DMS 273 (cell line): Measurements from ENCODE around the gene ADAMTS20.
"Not testable (repeated sequence)": the region's sequence is repeated elsewhere in the genome, so short reads cannot be mapped to it uniquely, and the experiment has no call there.

Experiments used
- DNase-seq: peaks from one replicate; lab custom pipeline; 2025; ENCODE audit not compliant: unreplicated experiment; lab: John Stamatoyannopoulos, UW

The ADAMTS20 gene

DNA sequence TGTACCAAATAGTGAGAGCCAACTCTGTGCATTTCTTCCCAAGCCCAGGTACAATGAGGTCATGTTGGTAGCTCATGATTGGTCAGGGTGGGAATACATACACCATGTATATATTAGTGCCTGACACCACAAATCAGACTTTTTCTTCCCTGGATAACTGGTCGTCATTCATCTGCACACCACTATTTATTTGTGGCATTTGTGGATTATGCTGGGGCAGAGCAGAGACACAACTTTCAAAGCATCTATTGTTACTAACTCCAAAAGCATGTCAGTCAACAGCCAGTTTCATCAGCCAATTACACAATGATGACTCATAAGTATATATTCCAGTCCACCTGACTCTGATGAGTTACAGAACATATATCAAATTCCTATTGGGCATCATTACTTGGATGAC is 181.7 kb downstream of the ADAMTS20 start:
- DNase-seq: peak; percentile 1

DNA sequence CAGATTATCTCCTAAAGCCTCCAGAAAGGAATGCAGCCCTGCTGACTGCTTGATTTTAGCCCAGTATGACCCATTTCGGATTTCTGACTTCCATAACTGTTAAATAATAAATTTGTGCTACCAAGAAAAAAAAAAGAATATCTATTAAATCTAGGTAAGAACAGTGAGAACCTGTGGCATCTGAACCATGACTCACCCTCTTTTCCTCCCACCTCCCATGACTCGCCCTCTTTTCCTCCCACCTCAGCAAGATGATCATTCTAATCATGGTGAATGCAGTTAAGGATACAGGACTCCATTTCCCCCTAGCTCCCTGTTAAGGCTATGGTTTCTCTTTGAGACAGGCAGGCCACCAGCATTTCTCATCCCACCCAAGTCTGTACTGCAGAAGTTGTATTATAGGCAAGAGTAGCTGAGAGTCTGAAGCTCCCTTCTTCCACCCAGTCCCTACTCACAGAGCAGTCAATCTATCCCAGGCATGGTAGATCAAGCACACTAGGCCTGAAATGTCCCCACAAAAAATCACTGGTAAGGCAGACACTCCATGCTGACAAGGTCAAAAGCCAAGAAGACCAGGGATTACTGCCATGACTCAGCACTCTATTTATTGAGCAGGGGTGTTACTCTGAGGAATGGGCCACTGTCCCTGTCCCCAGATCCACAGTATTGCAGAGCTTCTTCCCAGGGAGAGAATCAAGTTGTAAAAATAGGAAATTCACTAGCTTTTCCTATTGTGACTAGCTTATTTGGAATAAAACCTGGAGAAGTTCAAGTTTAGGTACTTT is 188.9 kb downstream of the ADAMTS20 start:
- no peak for DNase-seq

DNA sequence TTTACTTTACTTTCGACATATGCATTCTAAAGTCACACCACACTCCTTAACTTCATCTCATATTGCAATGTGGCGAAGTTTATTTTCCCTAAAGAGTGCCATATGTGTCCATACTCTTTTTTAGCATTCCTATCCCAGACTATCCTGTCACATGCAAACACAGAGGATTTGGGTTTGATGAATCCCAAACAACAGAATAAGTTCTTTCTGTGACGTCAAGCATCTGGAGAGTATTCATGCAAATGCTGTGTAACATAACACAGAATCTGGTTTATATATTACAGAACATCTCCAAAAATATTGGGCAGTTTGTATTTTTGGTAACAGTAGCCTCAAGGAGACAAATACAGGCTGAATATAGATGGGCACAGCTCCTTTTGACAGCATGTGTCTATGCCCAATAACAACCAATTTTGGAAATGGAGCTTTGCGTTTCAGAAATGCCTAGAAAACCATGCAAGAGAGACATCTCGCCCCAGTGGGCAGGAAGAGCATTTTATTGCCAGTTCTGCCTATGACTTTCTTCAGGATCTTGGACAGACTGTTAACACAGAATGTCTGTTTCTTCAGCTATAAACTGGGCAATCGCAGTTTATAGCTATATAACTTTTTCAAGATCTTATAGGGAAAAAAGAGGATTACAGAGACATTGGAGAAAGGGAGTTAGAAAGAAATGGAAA is 190.8 kb downstream of the ADAMTS20 start:
- no peak for DNase-seq

DNA sequence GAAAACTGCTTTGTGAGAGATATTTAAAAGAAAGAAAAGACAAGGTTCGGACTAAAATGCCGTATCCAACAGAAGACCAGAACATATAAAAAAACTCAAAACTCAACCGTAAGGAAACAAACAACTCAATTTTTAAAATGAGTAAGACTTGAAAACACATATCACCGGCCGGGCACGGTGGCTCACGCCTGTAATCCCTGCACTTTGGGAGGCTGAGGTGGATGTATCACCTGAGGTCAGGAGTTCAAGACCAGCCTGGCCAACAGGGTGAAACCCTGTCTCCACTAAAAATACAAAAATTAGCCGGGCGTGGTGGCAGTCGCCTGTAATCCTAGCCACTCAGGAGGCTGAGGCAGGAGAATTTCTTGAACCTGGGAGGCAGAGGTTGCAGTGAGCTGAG is 192.0 kb downstream of the ADAMTS20 start:
- DNase-seq: not testable (repeated sequence)

DNA sequence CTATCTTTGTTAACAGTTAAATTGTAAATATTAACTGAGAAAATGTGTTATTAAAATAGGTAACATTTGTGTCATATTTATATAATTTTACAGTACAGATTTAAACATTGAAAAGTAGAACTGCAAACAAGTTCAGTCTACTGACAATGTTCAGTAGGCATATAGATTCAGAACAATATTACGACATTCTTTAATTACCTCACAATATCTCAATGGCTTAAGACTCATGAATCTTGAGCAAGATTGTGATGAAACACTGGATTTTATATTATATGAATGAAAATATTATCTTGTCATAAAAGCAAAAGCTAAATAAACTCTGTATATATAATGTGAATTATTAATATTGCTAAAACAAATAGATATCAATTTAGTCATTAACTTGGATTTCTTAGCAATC is 194.9 kb downstream of the ADAMTS20 start:
- no peak for DNase-seq

DNA sequence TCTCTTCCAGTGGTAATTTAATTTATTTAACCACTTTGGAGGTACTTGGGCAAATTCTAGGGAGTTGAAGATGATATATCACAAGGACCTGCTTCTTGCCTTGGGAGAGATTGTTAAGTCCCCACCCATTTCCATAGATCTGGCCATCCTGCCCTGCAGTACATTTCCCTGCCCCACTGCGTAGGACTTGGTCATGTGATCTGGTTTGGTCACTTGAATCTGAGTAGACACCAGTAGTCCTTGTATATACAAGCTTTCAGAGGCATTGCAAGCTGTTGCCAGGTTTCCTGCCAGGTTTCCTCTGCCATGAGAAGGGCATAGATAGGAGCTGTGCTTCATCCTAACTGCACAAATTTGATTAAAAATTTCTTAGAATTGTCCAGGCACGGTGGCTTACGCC is 200.0 kb downstream of the ADAMTS20 start:
- peak; percentile 10 for DNase-seq

DNA sequence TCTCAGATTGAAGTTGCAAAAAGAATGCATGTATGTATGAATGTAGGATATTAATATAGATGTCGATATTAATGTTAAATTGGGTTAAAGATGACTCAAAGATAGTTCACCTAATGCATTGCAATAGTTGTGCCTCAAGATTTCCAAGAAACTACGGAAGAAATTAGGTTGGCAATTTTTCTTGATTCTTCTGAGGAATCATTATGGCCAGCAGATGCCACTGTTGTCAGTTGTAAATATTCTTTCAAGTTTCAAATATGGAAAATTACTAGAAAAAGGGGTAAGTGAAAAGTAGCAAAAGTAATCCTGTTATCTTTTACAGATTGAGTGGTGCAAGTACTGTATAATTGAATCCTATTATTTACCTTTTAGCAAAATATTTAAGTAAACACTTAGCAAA is 202.1 kb downstream of the ADAMTS20 start:
- DNase-seq: peak; percentile 3

DNA sequence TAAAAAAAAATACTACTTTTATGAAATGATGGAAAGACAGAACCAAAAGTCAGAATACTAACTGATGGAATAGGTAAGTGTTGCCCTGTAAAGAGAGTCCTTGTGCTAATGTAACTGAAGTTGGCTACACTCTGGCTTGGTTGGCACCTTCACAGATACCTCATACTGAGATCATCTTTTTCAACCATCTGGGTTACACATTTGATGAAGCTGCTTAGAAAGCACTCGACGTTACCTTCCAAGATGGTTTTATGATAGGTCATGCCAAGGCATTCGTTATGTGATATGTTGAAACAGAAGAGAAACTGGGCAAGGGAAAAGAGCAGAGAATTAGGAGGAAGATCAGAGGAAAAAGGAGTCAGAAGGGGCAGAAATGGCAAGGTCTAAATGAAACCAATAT is 203.8 kb downstream of the ADAMTS20 start:
- peak; percentile 8 for DNase-seq

DNA sequence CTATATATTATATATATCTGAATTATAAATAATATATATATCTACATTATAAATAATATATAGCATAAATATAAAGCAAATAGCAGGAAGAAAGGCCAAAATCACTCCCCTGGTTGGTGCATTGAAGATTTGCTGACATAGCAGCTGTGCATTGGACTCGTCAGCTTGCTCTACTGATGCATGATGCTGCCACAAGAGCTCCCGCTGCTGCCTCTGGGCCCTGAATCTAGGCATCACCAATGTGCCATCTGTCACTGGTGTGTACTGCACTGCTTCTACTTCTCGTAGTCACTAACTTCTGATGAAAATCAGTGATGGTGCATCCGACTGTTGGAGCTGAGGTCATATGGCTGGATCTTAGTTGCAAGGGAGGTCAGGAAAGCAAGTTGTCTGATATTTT is 205.0 kb downstream of the ADAMTS20 start:
- DNase-seq: peak; percentile 63

DNA sequence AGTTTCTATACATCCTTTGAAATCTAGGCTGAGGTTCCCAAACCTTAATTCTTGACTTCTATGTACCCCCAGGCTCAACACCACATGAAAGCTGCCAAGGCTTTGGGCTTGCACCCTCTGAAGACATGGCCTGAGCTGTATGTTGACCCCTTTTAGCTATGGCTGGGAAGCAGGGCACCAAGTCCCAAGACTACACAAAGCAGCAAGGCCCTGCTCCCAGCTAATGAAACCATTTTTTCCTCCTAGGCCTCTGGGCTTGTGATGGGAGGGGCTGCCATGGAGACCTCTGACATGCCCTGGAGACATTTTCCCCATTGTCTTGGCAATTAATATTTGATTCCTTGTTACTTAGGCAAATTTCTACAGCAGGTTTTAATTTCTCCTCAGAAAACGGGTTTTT is 207.0 kb downstream of the ADAMTS20 start:
- DNase-seq: no peak

DNA sequence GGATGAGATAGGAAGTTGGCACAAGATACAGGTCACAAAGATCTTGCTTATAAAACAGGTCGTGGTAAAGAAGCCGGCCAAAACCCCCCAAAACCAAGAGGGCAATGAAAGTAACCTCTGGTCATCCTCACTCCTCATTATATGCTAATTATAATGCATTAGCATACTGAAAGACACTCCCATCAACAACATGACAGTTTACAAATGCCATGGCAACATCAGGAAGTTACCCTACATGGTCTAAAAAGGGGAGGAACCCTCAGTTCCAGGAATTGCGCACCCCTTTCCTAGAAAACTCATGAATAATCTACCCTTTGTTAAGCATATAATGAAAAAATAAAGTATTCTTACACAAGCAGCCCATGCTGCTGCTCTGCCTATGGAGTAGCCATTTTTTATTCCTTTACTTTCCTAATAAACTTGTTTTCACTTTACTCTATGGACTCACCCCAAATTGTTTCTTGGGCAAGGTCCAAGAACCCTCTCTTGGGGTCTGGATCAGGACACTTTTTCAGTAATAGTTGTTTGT is 210.2 kb downstream of the ADAMTS20 start:
- DNase-seq: not testable (repeated sequence)

DNA sequence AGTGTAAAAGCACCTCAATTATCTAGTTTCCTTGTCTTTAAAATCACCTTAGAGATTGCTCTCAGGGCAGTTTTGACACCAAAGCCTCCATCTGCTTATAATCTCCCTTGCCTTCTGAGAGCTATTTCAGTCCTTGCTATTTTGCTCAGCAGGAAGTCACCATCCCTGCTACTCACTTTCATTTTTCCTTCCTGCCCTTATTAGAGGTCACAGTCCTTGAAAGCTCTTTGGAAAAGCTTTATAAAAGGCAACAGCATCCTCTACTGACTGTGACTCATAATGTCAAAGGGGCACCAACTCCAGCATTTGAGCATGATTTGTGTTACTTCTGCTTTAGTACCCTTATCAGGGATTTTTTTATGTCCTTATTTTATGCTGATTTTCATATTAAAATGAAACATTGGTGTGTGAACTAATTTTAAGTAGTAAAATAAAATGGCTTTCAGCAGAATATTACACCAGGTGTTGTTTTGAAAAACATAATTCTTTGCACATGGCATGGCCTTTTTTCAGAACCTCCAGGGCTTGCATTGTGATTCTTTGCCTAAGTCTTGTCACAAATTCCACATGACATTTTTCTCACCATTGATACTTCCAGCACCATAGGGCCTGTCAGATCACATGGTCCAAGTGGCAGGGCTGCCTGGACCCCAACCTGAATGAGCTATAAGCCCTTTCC is 213.0 kb downstream of the ADAMTS20 start:
- peak; percentile 78 for DNase-seq

DNA sequence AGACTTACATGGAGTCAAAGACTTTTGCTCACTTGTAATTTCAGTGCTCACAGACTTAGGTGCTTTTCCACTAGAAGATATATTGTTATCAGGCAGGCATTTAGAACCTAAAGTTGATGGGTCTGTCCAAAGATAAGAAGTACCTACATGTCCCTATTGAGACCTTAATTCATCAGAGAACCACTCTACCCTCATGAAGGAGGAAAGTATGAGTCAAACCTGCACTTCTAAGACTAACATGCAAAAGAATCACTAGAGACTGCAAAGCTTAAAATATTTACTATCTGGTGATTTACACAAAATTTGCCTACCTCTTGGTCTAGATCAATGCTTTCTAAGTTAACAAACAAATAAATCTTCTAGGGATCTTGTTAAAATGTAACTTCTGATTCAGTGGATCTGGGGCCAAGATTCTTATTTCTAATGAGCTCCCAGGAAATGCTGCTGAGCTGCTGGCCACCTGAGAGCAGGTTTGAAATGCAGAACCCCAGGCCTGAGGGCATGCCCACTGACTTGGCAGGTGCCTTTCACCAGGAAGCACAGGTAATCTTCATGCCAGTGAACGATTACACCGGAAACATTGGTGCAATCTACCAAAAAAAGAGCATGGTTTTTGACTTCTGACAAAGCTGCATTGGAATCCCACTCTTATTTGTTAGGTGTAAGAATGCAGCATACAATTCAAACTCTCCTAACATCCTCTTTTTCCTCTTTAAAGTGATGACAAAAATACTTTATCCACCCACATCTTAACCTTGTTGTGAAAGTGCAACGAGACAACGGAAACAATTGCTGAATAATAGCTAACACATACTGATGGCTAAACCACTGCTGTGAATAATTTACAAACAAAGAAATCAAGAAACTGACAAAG is 214.2 kb downstream of the ADAMTS20 start:
- DNase-seq: no peak

DNA sequence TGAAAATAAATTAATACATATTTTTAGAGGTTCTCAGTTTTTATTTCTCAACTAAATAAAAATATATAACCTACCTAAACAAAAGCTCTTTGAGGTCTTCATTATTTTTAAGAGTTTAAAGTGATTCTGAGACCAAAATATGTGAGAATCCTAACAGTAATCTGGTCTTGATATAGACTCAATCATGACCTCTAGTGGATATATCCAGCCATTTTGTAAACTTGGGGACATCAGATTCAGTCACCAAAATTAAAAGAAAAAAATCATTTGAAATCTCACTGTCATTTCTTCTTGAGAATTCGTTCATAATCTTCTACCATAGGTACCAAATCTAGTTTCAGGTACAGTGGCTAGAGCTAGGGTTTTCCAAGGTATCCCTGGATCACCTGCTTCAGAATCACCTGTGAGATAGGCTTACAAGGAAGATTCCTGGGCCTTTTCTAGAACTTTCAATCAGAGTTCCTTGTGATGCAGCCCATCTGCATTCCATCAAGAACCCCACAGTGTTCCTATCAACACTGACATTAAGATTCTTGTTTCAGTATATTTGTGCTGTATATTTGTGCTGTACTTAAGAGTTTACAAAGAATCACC is 214.9 kb downstream of the ADAMTS20 start:
- DNase-seq: peak; percentile 42

DNA sequence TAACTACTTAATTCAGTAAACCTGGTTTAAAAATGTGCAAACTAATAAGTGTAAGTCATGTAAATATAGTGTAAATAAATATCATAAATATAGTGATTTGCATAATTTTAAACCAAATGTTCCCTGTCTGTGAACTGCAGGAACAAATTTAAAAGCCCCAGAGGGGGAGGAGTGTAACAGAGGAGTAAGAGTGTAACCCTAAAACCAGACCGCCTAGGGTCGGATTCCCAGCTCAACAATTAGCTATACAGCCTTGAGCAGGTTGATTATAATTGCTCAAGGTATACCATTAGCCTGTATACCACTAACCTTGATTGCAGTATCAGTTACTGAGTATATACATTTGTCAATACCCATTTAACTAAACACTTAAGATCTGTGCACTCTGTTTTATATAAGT is 218.4 kb downstream of the ADAMTS20 start:
- DNase-seq: no peak

DNA sequence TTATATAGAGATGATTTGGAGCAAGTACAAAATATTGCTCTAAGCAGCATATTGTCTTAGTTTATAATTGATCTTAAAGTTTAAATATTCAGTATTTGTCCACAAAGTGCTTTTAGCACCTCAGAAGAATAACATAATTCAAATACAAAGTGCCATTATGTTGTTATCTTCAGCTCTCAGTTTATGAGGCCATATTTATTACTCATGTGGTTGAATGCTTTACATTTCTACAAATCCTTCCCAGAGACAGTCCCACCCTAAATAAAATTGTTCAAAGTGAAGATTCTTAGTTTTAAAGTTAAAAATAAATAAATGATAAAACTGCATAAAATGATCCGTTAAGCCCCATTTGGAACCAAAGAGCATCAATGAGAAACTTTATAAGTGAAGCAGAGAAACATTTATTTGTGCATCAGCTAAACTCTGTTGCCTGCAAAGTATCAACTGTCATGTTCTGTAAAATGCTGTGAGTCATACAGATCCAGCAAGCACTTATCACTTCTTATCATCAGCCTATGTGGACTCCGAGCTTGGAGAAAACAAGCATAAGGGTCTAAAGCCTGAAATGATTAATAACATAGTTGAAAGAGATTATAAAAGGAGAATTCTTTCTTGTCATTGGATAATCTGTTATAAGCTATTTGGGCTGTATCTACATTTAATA is 218.9 kb downstream of the ADAMTS20 start:
- no peak for DNase-seq

DNA sequence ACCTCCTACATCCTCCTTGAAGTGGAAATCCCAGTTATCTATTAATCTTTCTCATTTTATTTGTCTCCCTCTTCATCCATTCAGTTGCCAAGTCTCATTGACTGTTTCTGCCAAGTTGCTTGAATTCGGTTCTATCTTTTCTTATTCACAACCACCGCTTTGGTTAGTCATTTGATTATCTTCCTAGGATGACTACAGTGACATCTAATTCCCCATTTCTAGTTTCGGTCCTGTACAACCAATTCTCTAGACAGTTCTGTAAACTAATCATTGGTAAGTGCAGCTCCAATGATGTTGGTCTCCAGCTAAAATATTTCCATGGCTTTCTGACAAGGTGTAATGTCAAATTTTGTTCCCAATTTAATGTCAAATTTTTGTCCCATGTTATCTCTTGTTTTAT is 220.1 kb downstream of the ADAMTS20 start:
- no peak for DNase-seq

DNA sequence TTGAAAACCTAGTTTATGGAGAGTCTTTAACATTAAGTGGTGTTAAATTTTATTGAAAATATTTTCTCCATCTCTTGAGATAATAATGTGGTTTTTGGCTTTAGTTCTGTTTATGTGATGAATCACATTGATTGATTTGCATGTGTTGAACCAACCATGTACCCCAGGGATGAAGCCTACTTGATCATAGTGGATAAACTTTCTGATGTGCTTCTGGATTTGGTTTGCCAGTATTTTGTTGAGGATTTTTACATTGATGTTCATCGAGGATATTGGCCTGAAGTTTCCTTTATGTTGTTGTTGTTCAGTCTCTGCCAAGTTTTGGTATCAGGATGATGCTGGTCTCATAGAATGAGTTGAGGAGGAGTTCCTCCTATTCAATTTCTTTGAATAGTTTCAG is 222.6 kb downstream of the ADAMTS20 start:
- no peak for DNase-seq

DNA sequence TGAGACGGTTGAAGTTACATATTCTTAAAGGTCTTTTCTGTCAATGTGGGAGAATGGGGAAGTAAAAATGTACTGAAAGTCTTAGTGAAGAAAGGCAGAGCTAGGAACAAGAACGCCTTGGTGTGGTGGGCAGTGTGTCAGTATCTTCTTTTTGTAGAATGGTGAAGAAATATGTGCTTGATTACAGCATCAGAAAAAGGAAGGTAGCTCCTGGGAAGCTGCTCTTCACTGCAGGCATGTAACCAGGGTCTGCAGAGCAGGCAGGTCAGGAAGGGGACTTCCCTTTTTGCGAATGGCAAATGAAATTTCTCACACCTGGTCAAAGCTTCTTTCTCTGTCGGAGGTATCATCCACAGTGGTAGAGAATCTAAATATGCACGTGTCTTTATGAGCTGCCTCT is 226.2 kb downstream of the ADAMTS20 start:
- no peak for DNase-seq

DNA sequence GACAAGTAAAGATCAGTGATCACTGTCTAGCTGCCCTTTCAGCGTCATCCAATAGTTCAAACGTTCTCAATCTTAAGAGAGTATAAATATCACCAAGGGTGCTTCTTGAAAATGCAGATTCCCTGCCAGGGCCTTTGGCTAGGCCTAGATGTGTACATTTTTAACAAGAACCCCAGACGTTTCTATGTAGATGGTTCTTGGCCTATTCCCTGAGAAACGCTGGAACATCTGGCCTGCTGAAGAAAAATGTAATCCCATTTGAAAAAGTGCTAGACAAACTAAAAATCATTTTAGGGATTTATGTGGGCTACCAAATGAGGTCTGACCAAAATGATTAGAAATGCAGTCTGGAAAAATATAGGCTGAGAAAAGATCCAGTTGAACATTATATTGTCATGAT is 231.7 kb downstream of the ADAMTS20 start:
- DNase-seq: no peak
